HepG2 (cell line): Measurements from ENCODE around the gene CAMKV. TPM values are rescaled to one million over a fixed set of nuclear protein-coding genes. Genes with fewer than 3 reads are reported as not detected.

ENCODE experiments used
- ATAC-seq: fragments of 200-7000 bp; cut with Tn5 transposase; 3 replicates; pipeline ENCODE4 v1.9.1; 2020; ENCODE audit warnings: mild to moderate bottlenecking, moderate library complexity
- BruUV-seq: library from RNA; stranded (reverse); fragments of 400-500 nt; replicated peaks from 2 replicates; lab custom pipeline; 2021; lab: Mats Ljungman, UMichigan
- CTCF ChIA-PET: fragments of 300-600 bp; formaldehyde crosslinking; extraction: SDS; loops from one replicate; lab custom pipeline; 2021; ENCODE audit warnings: low total read pairs, inconsistent platforms, low intra/inter-chr PET ratio; lab: Yijun Ruan, JAX
- POLR2A ChIA-PET: fragments of 350-600 bp; sonication (Branson Sonifier 250); formaldehyde crosslinking; loops from one replicate; lab custom pipeline; 2020; ENCODE audit warnings: antibody characterized with exemption, inconsistent platforms; lab: Yijun Ruan, JAX
- DNase-seq: peaks from one replicate; pipeline ENCODE4 v3.0.0-alpha.2; 2015; ENCODE audit warnings: low spot score
- FAIRE-seq: peaks from 3 replicates; lab custom pipeline; 2011; peaks lifted over from hg19 to GRCh38; lab: Jason Lieb, UNC
- H2AFZ ChIP-seq: one replicate; pipeline ENCODE4 v1.6.1; 2011; ENCODE audit warnings: low read length, inconsistent platforms
- H3K27ac ChIP-seq: fragments of 300-600 bp; 3 replicates; pipeline ENCODE4 v1.8.0; 2011; ENCODE audit warnings: mixed run types, mild to moderate bottlenecking, mixed read lengths, low read length, inconsistent platforms; ENCODE audit not compliant: insufficient read depth; ENCODE audit errors: extremely low read length
- H3K27me3 ChIP-seq, 2 experiments: fragments of 200-600 bp in 1 of 2; 2 replicates in 1 of 2; 3 replicates in 1 of 2; pipeline versions ENCODE4 v1.6.0 to v1.8.0; 2011; ENCODE audit warnings: low read length in 2 of 2, mild to moderate bottlenecking in 2 of 2, moderate library complexity in 2 of 2, inconsistent platforms in 1 of 2; ENCODE audit not compliant: insufficient read depth in 2 of 2, control insufficient read depth in 1 of 2
- H3K36me3 ChIP-seq, 2 experiments: fragments of 200-600 bp in 1 of 2; replicated peaks in 1 of 2; 2 replicates in 1 of 2; 3 replicates in 1 of 2; pipeline versions ENCODE4 v1.5.1 to v1.8.0; 2011; ENCODE audit warnings: low read length in 2 of 2, inconsistent platforms in 1 of 2; ENCODE audit not compliant: insufficient read depth in 2 of 2, control insufficient read depth in 1 of 2
- H3K4me1 ChIP-seq: 2 replicates; pipeline ENCODE4 v1.5.1; 2012; ENCODE audit warnings: low read length, inconsistent platforms; ENCODE audit not compliant: insufficient read depth
- H3K4me2 ChIP-seq: 2 replicates; pipeline ENCODE4 v1.6.0; 2011; ENCODE audit warnings: low read depth, low read length, inconsistent platforms
- H3K4me3 ChIP-seq, 3 experiments: fragments of 200-600 bp in 1 of 3; sonication (generic), shearing (Covaris generic) in 1 of 3; replicated peaks in 1 of 3; 2 replicates each; pipeline ENCODE4 v1.5.1; 2011 to 2016; ENCODE audit warnings: low read length in 3 of 3, inconsistent platforms in 2 of 3, low read depth in 2 of 3, mild to moderate bottlenecking in 2 of 3, control low read depth in 1 of 3, mixed read lengths in 1 of 3; ENCODE audit not compliant: insufficient read depth in 1 of 3
- H3K79me2 ChIP-seq: one replicate; pipeline ENCODE4 v1.6.1; 2011; ENCODE audit warnings: low read length, inconsistent platforms; ENCODE audit not compliant: insufficient read depth
- H3K9ac ChIP-seq: 2 replicates; pipeline ENCODE4 v1.6.0; 2011; ENCODE audit warnings: mild to moderate bottlenecking, low read depth, low read length, inconsistent platforms; ENCODE audit not compliant: insufficient read depth
- H3K9me3 ChIP-seq: 2 replicates; pipeline ENCODE4 v1.5.1; 2012; ENCODE audit warnings: mild to moderate bottlenecking, low read length
- H4K20me1 ChIP-seq: 2 replicates; pipeline ENCODE4 v1.6.0; 2011; ENCODE audit warnings: inconsistent platforms, mild to moderate bottlenecking, low read length, moderate library complexity; ENCODE audit not compliant: insufficient read depth
- CAMTA2 ChIP-seq: sonication (generic); formaldehyde crosslinking; IDR thresholded peaks from 2 replicates; pipeline ENCODE4 v1.4.0; 2020; ENCODE audit warnings: mild to moderate bottlenecking, missing genetic modification reagents, borderline replicate concordance
- CBX2 ChIP-seq, 2 experiments: fragments of 200-600 bp in 1 of 2; sonication (generic); formaldehyde crosslinking in 1 of 2; IDR thresholded peaks; 2 replicates each; pipeline versions ENCODE4 v1.7.0 to v1.8.1; 2018 to 2022; ENCODE audit warnings: low read depth in 2 of 2, low read length in 1 of 2, mild to moderate bottlenecking in 1 of 2, missing genetic modification reagents in 1 of 2
- CEBPB ChIP-seq: IDR thresholded peaks from 2 replicates; pipeline ENCODE4 v1.6.1; 2011; ENCODE audit warnings: low read depth, low read length, improper control_type of control experiment, borderline replicate concordance
- FOSL2 ChIP-seq: sonication (generic); formaldehyde crosslinking; IDR thresholded peaks from 2 replicates; pipeline ENCODE4 v1.4.0; 2020; ENCODE audit warnings: missing genetic modification reagents
- GZF1 ChIP-seq: sonication (generic); formaldehyde crosslinking; IDR thresholded peaks from 2 replicates; pipeline ENCODE4 v1.5.1; 2020; ENCODE audit warnings: mild to moderate bottlenecking, missing genetic modification reagents
- HDAC2 ChIP-seq: sonication (generic); formaldehyde crosslinking; IDR thresholded peaks from 2 replicates; pipeline ENCODE4 v1.4.0; 2020; ENCODE audit warnings: missing genetic modification reagents
- HOXA5 ChIP-seq: sonication (generic); formaldehyde crosslinking; IDR thresholded peaks from 2 replicates; pipeline ENCODE4 v1.4.0; 2020; ENCODE audit warnings: missing genetic modification reagents
- KAT2B ChIP-seq: fragments of 150-350 bp; IDR thresholded peaks from 2 replicates; pipeline ENCODE4 v1.6.1; 2014; ENCODE audit warnings: low read depth, low read length, borderline replicate concordance
- MAZ ChIP-seq, 2 experiments: sonication (generic) in 1 of 2; formaldehyde crosslinking in 1 of 2; IDR thresholded peaks; 2 replicates each; pipeline versions ENCODE4 v1.5.0 to v1.6.1; 2012 to 2020; ENCODE audit warnings: low read depth in 2 of 2, mild to moderate bottlenecking in 2 of 2, borderline replicate concordance in 1 of 2, improper control_type of control experiment in 1 of 2, low read length in 1 of 2, missing genetic modification reagents in 1 of 2, moderate library complexity in 1 of 2
- PHF21A ChIP-seq: sonication (generic); formaldehyde crosslinking; IDR thresholded peaks from 2 replicates; pipeline ENCODE4 v1.5.0; 2020; ENCODE audit warnings: mild to moderate bottlenecking, missing genetic modification reagents
- PPARG ChIP-seq: conservative IDR thresholded peaks from 2 replicates; pipeline ENCODE4 v1.6.1; 2016; ENCODE audit warnings: missing biosample characterization, missing genetic modification reagents
- RORA ChIP-seq: sonication (generic); formaldehyde crosslinking; IDR thresholded peaks from 2 replicates; pipeline ENCODE4 v1.5.0; 2020; ENCODE audit warnings: mild to moderate bottlenecking, missing genetic modification reagents, moderate library complexity
- SNAPC2 ChIP-seq: sonication (generic); formaldehyde crosslinking; IDR thresholded peaks from 2 replicates; pipeline ENCODE4 v1.8.1; 2022; ENCODE audit warnings: mild to moderate bottlenecking, missing genetic modification reagents
- TEAD3 ChIP-seq: optimal IDR thresholded peaks from 2 replicates; pipeline ENCODE3; 2016; ENCODE audit warnings: borderline replicate concordance
- TSC22D2 ChIP-seq: sonication (generic); formaldehyde crosslinking; IDR thresholded peaks from 2 replicates; pipeline ENCODE4 v1.5.1; 2020; ENCODE audit warnings: missing genetic modification reagents, mild to moderate bottlenecking, borderline replicate concordance
- ZNF343 ChIP-seq: sonication (generic); formaldehyde crosslinking; IDR thresholded peaks from 2 replicates; pipeline ENCODE4 v1.4.0; 2020; ENCODE audit warnings: mild to moderate bottlenecking, missing genetic modification reagents
- ZNF496 ChIP-seq: sonication (generic); formaldehyde crosslinking; IDR thresholded peaks from 2 replicates; pipeline ENCODE4 v1.8.1; 2023; ENCODE audit warnings: mild to moderate bottlenecking, moderate library complexity, missing genetic modification reagents; ENCODE audit not compliant: insufficient replicate concordance
- WGBS: methylation state at CpG from one replicate; pipeline ENCODE4 v1.1.6; 2017; ENCODE audit warnings: low lambda C conversion rate; 5-methylcytosine and 5-hydroxymethylcytosine counted together
- in situ Hi-C: cut with HindIII; loops from 2 replicates; pipeline ENCODE4 v1.10.0; 2017; ENCODE audit warnings: low pct_unique_long_range_greater_than_20kb; ENCODE audit not compliant: extremely low pct_ligation_motif_present
- intact Hi-C: fragments of 100-400 bp; cut with micrococcal nuclease; formaldehyde crosslinking; loops from one replicate; pipeline ENCODE4 v1.10.0; 2022; ENCODE audit not compliant: unreplicated experiment
- polyA plus RNA-seq, 8 experiments: library from polyadenylated mRNA; depleted of rRNA in 3 of 8; stranded (reverse) in 7 of 8; unstranded in 1 of 8; fragments of >200 nt; fragmentation: Illumina TruSeq in 4 of 8; extraction: Trizol in 4 of 8; gene quantifications; 2 replicates each; pipeline versions ENCODE4 v1.2.1 to v1.2.3, GENCODE V29; 2011 to 2016; ENCODE audit warnings: low read depth in 4 of 8, missing spikeins in 1 of 8, mixed read lengths in 1 of 8; ENCODE audit not compliant: insufficient read depth in 1 of 8
- total RNA-seq, 5 experiments: library from RNA; depleted of rRNA; stranded (reverse); fragments of >200 nt; fragmentation: Illumina TruSeq; extraction: Trizol; gene quantifications; 2 replicates each; pipeline ENCODE4 v1.2.3, GENCODE V29; 2016; ENCODE audit warnings: low read depth in 1 of 5
- TF ChIP-seq, protein P1 (sequence below): sonication (generic); IDR thresholded peaks from 2 replicates; pipeline ENCODE4 v1.6.1; 2016; ENCODE audit warnings: low read depth, borderline replicate concordance
- TF ChIP-seq, protein P2 (sequence below): sonication (generic); formaldehyde crosslinking; IDR thresholded peaks from 2 replicates; pipeline ENCODE4 v1.5.0; 2020; ENCODE audit warnings: mild to moderate bottlenecking, missing genetic modification reagents
- TF ChIP-seq, protein P3 (sequence below): sonication (generic); formaldehyde crosslinking; conservative IDR thresholded peaks from 2 replicates; pipeline ENCODE4 v1.4.0; 2020; ENCODE audit warnings: missing genetic modification reagents

The CAMKV gene
- total and polyA plus RNA-seq, 2 of the 13 experiments (the other 11 are each of a cell fraction or from before 2014, with no cell fraction given), result 0.13 to 0.15 TPM

DNA sequence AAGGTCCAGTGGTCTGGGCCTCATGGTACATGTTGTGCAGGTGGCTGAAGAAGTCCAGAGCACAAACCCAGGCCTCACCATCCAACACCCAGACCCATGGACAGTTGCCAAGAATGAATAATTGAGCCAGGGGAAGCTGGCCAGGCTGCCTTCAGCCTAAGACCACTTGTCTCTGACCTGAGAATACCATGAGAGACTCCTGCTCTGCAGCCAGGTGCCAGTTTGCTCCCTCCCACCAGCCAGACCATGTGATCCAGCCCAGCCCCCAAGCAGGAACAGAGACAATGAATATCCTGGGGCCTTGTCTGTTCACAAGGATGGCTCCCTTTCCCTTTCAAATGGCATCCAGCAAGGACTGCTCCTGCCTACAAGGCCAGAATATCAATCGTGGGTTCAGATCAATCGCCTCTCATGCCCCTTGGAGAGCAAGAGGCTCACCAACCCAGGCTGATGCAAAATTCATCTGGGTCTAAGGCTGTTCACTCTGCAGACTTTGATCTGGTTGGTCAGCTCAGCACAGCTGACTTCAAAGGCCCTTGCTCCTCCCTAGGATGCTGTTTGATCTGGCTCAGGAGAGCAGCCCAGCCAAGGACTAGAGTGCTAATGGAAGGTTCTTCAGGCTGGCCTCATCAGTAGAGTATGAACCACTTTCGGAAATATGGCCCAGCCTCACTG is 26.7 kb downstream of the CAMKV start (continued):
- TF ChIP-seq TSC22D2 (CRISPR knock-in tag), result no peak
- no peak for TF ChIP-seq PHF21A (CRISPR knock-in tag)
- TF ChIP-seq, protein P1, sequence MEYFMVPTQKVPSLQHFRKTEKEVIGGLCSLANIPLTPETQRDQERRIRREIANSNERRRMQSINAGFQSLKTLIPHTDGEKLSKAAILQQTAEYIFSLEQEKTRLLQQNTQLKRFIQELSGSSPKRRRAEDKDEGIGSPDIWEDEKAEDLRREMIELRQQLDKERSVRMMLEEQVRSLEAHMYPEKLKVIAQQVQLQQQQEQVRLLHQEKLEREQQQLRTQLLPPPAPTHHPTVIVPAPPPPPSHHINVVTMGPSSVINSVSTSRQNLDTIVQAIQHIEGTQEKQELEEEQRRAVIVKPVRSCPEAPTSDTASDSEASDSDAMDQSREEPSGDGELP, result peak; percentile 81; the same call in 1 of the 2 replicates
- TF ChIP-seq HDAC2, result no peak

- peaks cover 2 to 27% of the 10 kb centered on the region in 2 experiments; a peak in 3 of 5 replicates for H3K36me3 ChIP-seq
- no peak overlapping the region for H3K4me3 ChIP-seq
- intact Hi-C loops (no loop called here), in situ Hi-C loops (loop anchor here (5.0 kb wide), 2 partner anchors 35 to 65 kb away; no protein-coding TSS in a partner anchor)
- H3K79me2 ChIP-seq, result no peaks in the 10 kb centered on the region
- no peaks in the 10 kb centered on the region for H3K9me3 ChIP-seq
- no peak overlapping the region for H2AFZ ChIP-seq
- no peak overlapping the region for H3K9ac ChIP-seq
- BruUV-seq, result no TSS peak
- no peaks in the 10 kb centered on the region for H3K27me3 ChIP-seq
- no peak for FAIRE-seq
- H3K27ac ChIP-seq, result no peak overlapping the region
- POLR2A ChIA-PET, result interaction anchor here (0.6 to 1.0 kb wide), 2 partner anchors 24 to 46 kb away, joined by 3 to 5 read pairs; no protein-coding TSS in a partner anchor
- no peak overlapping the region for H3K4me2 ChIP-seq
- DNase-seq, result no peak
- 92% methylated on average over 6 of the region's 7 CpGs for WGBS
- H3K4me1 ChIP-seq, result peaks cover 54% of the 10 kb centered on the region
- ATAC-seq, result no peak
- H4K20me1 ChIP-seq, result no peaks in the 10 kb centered on the region
- CTCF ChIA-PET, result interaction anchor here (2.4 kb wide), 1 partner anchor 64 kb away, joined by 8 read pairs; no protein-coding TSS in a partner anchor
- no peak for TF ChIP-seq SNAPC2 (CRISPR knock-in tag)
- TF ChIP-seq HOXA5, result no peak
- TF ChIP-seq ZNF343 (CRISPR knock-in tag), result no peak
- TF ChIP-seq CAMTA2, result no peak
- no peak for TF ChIP-seq FOSL2 (CRISPR knock-in tag)
- TF ChIP-seq PPARG (CRISPR knock-in tag), result no peak
- TF ChIP-seq RORA, result no peak
- TF ChIP-seq, protein P2, sequence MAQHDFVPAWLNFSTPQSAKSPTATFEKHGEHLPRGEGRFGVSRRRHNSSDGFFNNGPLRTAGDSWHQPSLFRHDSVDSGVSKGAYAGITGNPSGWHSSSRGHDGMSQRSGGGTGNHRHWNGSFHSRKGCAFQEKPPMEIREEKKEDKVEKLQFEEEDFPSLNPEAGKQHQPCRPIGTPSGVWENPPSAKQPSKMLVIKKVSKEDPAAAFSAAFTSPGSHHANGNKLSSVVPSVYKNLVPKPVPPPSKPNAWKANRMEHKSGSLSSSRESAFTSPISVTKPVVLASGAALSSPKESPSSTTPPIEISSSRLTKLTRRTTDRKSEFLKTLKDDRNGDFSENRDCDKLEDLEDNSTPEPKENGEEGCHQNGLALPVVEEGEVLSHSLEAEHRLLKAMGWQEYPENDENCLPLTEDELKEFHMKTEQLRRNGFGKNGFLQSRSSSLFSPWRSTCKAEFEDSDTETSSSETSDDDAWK (CRISPR knock-in tag), result no peak
- no peak for TF ChIP-seq ZNF496
- no peak for TF ChIP-seq CEBPB
- TF ChIP-seq CBX2 (IDR thresholded peaks at IDR 0.05; ENCODE audit: low read depth, low read length), result no peak
- TF ChIP-seq CBX2 (CRISPR knock-in tag; IDR thresholded peaks at IDR 0.05; ENCODE audit: low read depth), result no peak
- no peak for TF ChIP-seq GZF1
- no peak for TF ChIP-seq TEAD3 (CRISPR knock-in tag)
- TF ChIP-seq KAT2B, result no peak
- TF ChIP-seq, protein P3, sequence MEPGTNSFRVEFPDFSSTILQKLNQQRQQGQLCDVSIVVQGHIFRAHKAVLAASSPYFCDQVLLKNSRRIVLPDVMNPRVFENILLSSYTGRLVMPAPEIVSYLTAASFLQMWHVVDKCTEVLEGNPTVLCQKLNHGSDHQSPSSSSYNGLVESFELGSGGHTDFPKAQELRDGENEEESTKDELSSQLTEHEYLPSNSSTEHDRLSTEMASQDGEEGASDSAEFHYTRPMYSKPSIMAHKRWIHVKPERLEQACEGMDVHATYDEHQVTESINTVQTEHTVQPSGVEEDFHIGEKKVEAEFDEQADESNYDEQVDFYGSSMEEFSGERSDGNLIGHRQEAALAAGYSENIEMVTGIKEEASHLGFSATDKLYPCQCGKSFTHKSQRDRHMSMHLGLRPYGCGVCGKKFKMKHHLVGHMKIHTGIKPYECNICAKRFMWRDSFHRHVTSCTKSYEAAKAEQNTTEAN (CRISPR knock-in tag), result no peak
- no peak for TF ChIP-seq MAZ (IDR thresholded peaks at IDR 0.05; ENCODE audit: borderline replicate concordance, low read depth, low read length)
- no peak for TF ChIP-seq MAZ (CRISPR knock-in tag; IDR thresholded peaks at IDR 0.05; ENCODE audit: low read depth)
Measured at GRCh38 chr3:49841806-49842205, 27.9 kb downstream of the CAMKV start.
